AG08396 (cell line): Measurements from ENCODE around the gene ZDHHC14.
A peak's percentile ranks its signal among the peaks of the same experiment; 100 is the strongest.
"Not testable (repeated sequence)": the region's sequence is repeated elsewhere in the genome, so short reads cannot be mapped to it uniquely, and the experiment has no call there.

ENCODE experiments used
- DNase-seq: peaks from one replicate; pipeline ENCODE4 v3.0.0; 2012; ENCODE audit warnings: low spot score, mixed read lengths

The ZDHHC14 gene

GRCh38 chr6:157445277-157446009 lies 64.5 kb downstream of the ZDHHC14 start:
- DNase-seq: no peak

GRCh38 chr6:157447735-157448134 lies 66.7 kb downstream of the ZDHHC14 start:
- DNase-seq: no peak

- no peak for DNase-seq
Measured at GRCh38 chr6:157449610-157450009, 68.6 kb downstream of the ZDHHC14 start.

GRCh38 chr6:157450931-157451742 lies 70.1 kb downstream of the ZDHHC14 start:
- no peak for DNase-seq

- DNase-seq: no peak
Measured at GRCh38 chr6:157452096-157452495, 71.1 kb downstream of the ZDHHC14 start.

GRCh38 chr6:157453131-157453530 lies 72.1 kb downstream of the ZDHHC14 start:
- DNase-seq: no peak

- no peak for DNase-seq
Measured at GRCh38 chr6:157453978-157454377, 73.0 kb downstream of the ZDHHC14 start.

- no peak for DNase-seq
Measured at GRCh38 chr6:157454762-157455714, 74.0 kb downstream of the ZDHHC14 start.

GRCh38 chr6:157455731-157456523 lies 74.9 kb downstream of the ZDHHC14 start:
- no peak for DNase-seq

- no peak for DNase-seq
Measured at GRCh38 chr6:157456524-157456829, 75.5 kb downstream of the ZDHHC14 start.

GRCh38 chr6:157457787-157458186 lies 76.8 kb downstream of the ZDHHC14 start:
- DNase-seq: no peak

GRCh38 chr6:157459327-157459726 lies 78.3 kb downstream of the ZDHHC14 start:
- DNase-seq: no peak

- DNase-seq: no peak
Measured at GRCh38 chr6:157460182-157460999, 79.4 kb downstream of the ZDHHC14 start.

- peak; percentile 14 for DNase-seq
Measured at GRCh38 chr6:157461000-157461915, 80.3 kb downstream of the ZDHHC14 start.

GRCh38 chr6:157462956-157463742 lies 82.2 kb downstream of the ZDHHC14 start:
- DNase-seq: no peak

- not testable (repeated sequence) for DNase-seq
Measured at GRCh38 chr6:157463743-157464135, 82.7 kb downstream of the ZDHHC14 start.

GRCh38 chr6:157464653-157465535 lies 83.9 kb downstream of the ZDHHC14 start:
- DNase-seq: no peak

- no peak for DNase-seq
Measured at GRCh38 chr6:157466342-157466648, 85.3 kb downstream of the ZDHHC14 start.
